Measurements from ENCODE around the gene TP53RK.

TP53RK gene

DNA sequence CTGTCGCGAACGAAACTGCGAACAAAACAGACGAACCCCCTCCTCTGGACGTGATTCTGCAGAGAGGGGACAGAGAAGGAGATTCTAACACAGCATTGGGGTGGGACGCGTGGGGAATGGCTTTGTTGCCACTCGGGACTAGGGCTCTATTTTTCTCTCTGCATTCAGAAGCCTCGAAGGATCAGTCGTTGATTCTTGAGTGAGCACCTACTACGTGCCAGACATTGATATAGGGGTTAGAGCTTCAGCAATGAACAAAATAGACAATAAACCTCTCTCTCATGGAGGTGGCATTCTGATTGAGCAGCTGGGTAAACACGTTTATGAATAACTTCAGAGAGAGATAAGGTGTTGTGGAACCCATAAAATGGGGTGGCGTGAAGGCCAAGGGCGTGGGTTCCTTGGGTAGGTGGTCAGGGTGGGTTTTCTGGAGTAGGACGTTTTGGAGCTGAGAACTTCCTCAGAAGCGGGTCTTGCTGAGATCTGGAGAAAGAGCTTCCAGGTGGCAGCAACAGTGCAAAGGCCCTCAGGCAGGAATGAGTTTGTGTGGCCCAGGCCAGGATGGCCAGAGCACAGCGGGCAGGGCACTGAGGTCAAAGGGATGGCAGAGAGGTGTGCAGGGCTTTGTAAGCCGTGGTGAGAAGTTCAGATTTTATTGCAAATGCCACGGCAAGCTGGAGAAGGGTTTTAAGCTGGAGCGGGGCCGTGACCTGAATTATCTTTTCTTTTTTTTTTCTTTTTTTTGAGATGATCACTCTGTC, 21.1 kb upstream of the TP53RK start:
- no peaks in the 10 kb centered on the region for H3K4me1 ChIP-seq (ENCODE audit: control insufficient read depth, insufficient read depth, low read length)
- no peaks in the 10 kb centered on the region for H3K9me3 ChIP-seq (ENCODE audit: control insufficient read depth, insufficient read depth, low read depth, low read length)
- ChIA-PET CTCF (interaction anchor here (0.6 to 1.1 kb wide), 2 partner anchors 8 to 14 kb away, joined by 4 to 7 read pairs; no protein-coding TSS in a partner anchor), POLR2A (no interaction called here)
- no peaks in the 10 kb centered on the region for H3K36me3 ChIP-seq (ENCODE audit: control insufficient read depth in 2 of 2, insufficient read depth in 1 of 2, low read length in 2 of 2)
- H3K27ac ChIP-seq (ENCODE audit: extremely low read depth, low read depth, low read length), result peak overlapping the region; percentile 36; the same call in 1 of the 2 replicates
- TF ChIP-seq ZNF23 (tag by site-specific recombination; IDR thresholded peaks at IDR 0.05; ENCODE audit: borderline replicate concordance), result no peak
- no peak for TF ChIP-seq ZNF521 (tag by site-specific recombination; IDR thresholded peaks at IDR 0.05)
- no peak for TF ChIP-seq TCF7L2 (IDR thresholded peaks at IDR 0.05; ENCODE audit: borderline replicate concordance, low read depth, low read length)
- TF ChIP-seq ZNF426 (tag by site-specific recombination; IDR thresholded peaks at IDR 0.05), result no peak
- no peak for TF ChIP-seq ZNF670 (tag by site-specific recombination; IDR thresholded peaks at IDR 0.05; ENCODE audit: low read depth)
- peak; percentile 62; the same call in 1 of the 2 replicates for TF ChIP-seq ZNF664 (tag by site-specific recombination; IDR thresholded peaks at IDR 0.05)
- peak; percentile 48 for TF ChIP-seq ZNF623 (tag by site-specific recombination; IDR thresholded peaks at IDR 0.05)
- no peak for TF ChIP-seq HOXD13 (CRISPR knock-in tag; IDR thresholded peaks at IDR 0.05; ENCODE audit: borderline replicate concordance)
- H3K4me3 ChIP-seq (ENCODE audit: low read depth, low read length), result peak overlapping the region; percentile 52

DNA sequence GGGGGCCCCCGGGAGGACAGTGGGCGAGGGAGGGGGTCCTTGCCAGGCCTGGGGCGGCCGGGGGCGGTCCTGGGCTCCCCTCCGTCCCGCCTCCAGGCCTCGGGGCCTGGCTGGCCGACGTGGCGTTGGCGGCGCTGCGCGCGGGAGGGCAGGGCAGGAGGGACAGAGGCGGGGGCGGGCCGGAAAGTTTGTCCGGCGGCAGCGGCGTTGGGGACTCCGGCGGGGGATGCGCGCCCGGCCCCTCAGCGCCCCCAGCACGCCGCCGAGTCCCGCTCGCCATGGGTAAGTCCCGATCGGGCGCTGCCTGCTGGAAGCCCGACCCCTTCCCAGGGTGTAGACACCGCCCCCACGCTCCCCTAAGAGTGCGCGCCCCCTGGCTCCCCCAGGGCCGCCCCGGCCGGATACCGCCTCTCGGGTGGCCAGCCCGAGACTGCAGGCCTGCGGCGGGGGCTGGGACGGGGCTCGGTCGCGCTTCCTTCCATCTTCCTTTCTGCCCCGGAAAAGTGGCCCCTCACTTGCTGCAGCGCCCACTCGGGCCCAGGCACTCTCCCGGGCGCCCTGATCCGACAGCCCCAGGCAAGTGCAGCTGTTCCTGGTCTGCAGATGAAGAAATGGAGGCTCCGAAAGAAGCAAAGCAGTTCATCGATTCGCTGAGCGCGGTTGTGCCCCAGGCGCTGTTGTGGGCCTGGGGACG, 20.4 kb upstream of the TP53RK start, which contains the start of gene SLC2A10:
TSS of gene SLC2A10 (plus strand) at position 191 of the 694 bp plus-strand sequence. CDS start at position 279, 88 bp downstream.
- POLR2A ChIA-PET, result no interaction called here
- peak within 1 kb of the TSS; percentile 36; the same call in 1 of the 2 replicates for H3K27ac ChIP-seq (ENCODE audit: extremely low read depth, low read depth, low read length)
- peak within 1 kb of the TSS; percentile 52 for H3K4me3 ChIP-seq (ENCODE audit: low read depth, low read length)
- TF ChIP-seq ZNF423 (tag by site-specific recombination; IDR thresholded peaks at IDR 0.05) (no peak), KLF16 (tag by site-specific recombination; IDR thresholded peaks at IDR 0.05) (no peak), ZNF174 (tag by site-specific recombination; IDR thresholded peaks at IDR 0.05) (no peak), SCRT2 (tag by site-specific recombination; IDR thresholded peaks at IDR 0.05) (no peak), ZNF660 (tag by site-specific recombination; IDR thresholded peaks at IDR 0.05) (no peak), FEZF1 (tag by site-specific recombination; IDR thresholded peaks at IDR 0.05) (no peak), ZNF544 (tag by site-specific recombination; IDR thresholded peaks at IDR 0.05) (no peak), BCL11A (tag by site-specific recombination; IDR thresholded peaks at IDR 0.05; ENCODE audit: low read depth) (no peak), ZNF416 (tag by site-specific recombination; IDR thresholded peaks at IDR 0.05) (no peak), ZNF558 (tag by site-specific recombination; IDR thresholded peaks at IDR 0.05) (no peak), ZNF214 (tag by site-specific recombination; IDR thresholded peaks at IDR 0.05; ENCODE audit: borderline replicate concordance) (no peak), ZBTB20 (tag by site-specific recombination; IDR thresholded peaks at IDR 0.05) (0 out of 2 replicates have a peak, but pooled peaks have one; percentile 6), ZNF629 (tag by site-specific recombination; IDR thresholded peaks at IDR 0.05) (no peak), ZNF561 (tag by site-specific recombination; IDR thresholded peaks at IDR 0.05; ENCODE audit: borderline replicate concordance) (0 out of 2 replicates have a peak, but pooled peaks have one; percentile 47), ZNF202 (tag by site-specific recombination; IDR thresholded peaks at IDR 0.05; ENCODE audit: borderline replicate concordance) (no peak), ZIC2 (tag by site-specific recombination; IDR thresholded peaks at IDR 0.05) (peak; percentile 30; the same call in 1 of the 2 replicates), ZFP41 (tag by site-specific recombination; IDR thresholded peaks at IDR 0.05; ENCODE audit: borderline replicate concordance) (no peak), ZFP69B (tag by site-specific recombination; IDR thresholded peaks at IDR 0.05) (no peak), ZNF664 (tag by site-specific recombination; IDR thresholded peaks at IDR 0.05) (no peak)
- TF ChIP-seq, protein P1, sequence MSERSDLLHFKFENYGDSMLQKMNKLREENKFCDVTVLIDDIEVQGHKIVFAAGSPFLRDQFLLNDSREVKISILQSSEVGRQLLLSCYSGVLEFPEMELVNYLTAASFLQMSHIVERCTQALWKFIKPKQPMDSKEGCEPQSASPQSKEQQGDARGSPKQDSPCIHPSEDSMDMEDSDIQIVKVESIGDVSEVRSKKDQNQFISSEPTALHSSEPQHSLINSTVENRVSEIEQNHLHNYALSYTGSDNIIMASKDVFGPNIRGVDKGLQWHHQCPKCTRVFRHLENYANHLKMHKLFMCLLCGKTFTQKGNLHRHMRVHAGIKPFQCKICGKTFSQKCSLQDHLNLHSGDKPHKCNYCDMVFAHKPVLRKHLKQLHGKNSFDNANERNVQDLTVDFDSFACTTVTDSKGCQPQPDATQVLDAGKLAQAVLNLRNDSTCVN (tag by site-specific recombination; optimal IDR thresholded peaks at IDR 0.05), result peak; percentile 60
- TF ChIP-seq, protein P2, sequence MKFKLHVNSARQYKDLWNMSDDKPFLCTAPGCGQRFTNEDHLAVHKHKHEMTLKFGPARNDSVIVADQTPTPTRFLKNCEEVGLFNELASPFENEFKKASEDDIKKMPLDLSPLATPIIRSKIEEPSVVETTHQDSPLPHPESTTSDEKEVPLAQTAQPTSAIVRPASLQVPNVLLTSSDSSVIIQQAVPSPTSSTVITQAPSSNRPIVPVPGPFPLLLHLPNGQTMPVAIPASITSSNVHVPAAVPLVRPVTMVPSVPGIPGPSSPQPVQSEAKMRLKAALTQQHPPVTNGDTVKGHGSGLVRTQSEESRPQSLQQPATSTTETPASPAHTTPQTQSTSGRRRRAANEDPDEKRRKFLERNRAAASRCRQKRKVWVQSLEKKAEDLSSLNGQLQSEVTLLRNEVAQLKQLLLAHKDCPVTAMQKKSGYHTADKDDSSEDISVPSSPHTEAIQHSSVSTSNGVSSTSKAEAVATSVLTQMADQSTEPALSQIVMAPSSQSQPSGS (tag by site-specific recombination; IDR thresholded peaks at IDR 0.05; ENCODE audit: low read depth), result no peak
- TF ChIP-seq, protein P3, sequence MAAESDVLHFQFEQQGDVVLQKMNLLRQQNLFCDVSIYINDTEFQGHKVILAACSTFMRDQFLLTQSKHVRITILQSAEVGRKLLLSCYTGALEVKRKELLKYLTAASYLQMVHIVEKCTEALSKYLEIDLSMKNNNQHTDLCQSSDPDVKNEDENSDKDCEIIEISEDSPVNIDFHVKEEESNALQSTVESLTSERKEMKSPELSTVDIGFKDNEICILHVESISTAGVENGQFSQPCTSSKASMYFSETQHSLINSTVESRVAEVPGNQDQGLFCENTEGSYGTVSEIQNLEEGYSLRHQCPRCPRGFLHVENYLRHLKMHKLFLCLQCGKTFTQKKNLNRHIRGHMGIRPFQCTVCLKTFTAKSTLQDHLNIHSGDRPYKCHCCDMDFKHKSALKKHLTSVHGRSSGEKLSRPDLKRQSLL (tag by site-specific recombination; IDR thresholded peaks at IDR 0.05), result no peak
- TF ChIP-seq, protein P4, sequence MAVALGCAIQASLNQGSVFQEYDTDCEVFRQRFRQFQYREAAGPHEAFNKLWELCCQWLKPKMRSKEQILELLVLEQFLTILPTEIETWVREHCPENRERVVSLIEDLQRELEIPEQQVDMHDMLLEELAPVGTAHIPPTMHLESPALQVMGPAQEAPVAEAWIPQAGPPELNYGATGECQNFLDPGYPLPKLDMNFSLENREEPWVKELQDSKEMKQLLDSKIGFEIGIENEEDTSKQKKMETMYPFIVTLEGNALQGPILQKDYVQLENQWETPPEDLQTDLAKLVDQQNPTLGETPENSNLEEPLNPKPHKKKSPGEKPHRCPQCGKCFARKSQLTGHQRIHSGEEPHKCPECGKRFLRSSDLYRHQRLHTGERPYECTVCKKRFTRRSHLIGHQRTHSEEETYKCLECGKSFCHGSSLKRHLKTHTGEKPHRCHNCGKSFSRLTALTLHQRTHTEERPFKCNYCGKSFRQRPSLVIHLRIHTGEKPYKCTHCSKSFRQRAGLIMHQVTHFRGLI (tag by site-specific recombination; IDR thresholded peaks at IDR 0.05), result no peak

More for the DNA sequence above, 20.4 kb upstream of the TP53RK start, which contains the start of gene SLC2A10:
- Histone ChIP-seq H3K36me3 (ENCODE audit: control insufficient read depth in 2 of 2, insufficient read depth in 1 of 2, low read length in 2 of 2) (no peaks in the 10 kb centered on the region), H3K4me1 (ENCODE audit: control insufficient read depth, insufficient read depth, low read length) (no peaks in the 10 kb centered on the region), H3K9me3 (ENCODE audit: control insufficient read depth, insufficient read depth, low read depth, low read length) (no peaks in the 10 kb centered on the region)
- CTCF ChIA-PET, result no interaction called here
